Body of pancreas (tissue), 4 donors: ENCODE data around the gene WRAP73.
"Not testable (repeated sequence)": the region's sequence is repeated elsewhere in the genome, so short reads cannot be mapped to it uniquely, and the experiment has no call there.

Source experiments
- POLR2A ChIP-seq, 3 donors: fragments of 450-650 bp; IDR thresholded peaks; one replicate each; pipeline ENCODE4 v1.6.1; 2016; ENCODE audit warnings: antibody characterized with exemption in 3 of 3, mild to moderate bottlenecking in 2 of 3
- TF ChIP-seq, protein P1 (sequence below), 7 experiments: fragments of 450-650 bp in 4 of 7; fragments of 200-600 bp in 3 of 7; sonication (generic) in 3 of 7; IDR thresholded peaks; one replicate each; pipeline ENCODE4 v1.5.1; 2016 to 2019; ENCODE audit warnings: antibody characterized with exemption in 7 of 7

DNA sequence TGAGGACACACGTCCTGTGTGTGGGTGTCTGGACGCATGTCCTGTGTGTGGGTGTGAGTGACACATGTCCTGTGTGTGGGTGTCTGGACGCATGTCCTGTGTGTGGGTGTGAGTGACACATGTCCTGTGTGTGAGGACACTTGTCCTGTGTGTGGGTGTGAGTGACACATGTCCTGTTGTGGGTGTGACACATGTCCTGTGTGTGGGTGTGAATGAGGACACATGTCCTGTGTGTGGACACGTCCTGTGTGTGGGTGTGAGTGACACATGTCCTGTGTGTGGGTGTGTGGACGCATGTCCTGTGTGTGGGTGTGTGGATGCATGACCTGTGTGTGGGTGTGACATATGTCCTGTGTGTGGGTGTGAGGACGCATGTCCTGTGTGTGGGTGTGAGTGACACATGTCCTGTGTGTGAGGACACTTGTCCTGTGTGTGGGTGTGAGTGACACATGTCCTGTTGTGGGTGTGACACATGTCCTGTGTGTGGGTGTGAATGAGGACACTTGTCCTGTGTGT, 64.5 kb downstream of the WRAP73 start:
- TF ChIP-seq, protein P1, sequence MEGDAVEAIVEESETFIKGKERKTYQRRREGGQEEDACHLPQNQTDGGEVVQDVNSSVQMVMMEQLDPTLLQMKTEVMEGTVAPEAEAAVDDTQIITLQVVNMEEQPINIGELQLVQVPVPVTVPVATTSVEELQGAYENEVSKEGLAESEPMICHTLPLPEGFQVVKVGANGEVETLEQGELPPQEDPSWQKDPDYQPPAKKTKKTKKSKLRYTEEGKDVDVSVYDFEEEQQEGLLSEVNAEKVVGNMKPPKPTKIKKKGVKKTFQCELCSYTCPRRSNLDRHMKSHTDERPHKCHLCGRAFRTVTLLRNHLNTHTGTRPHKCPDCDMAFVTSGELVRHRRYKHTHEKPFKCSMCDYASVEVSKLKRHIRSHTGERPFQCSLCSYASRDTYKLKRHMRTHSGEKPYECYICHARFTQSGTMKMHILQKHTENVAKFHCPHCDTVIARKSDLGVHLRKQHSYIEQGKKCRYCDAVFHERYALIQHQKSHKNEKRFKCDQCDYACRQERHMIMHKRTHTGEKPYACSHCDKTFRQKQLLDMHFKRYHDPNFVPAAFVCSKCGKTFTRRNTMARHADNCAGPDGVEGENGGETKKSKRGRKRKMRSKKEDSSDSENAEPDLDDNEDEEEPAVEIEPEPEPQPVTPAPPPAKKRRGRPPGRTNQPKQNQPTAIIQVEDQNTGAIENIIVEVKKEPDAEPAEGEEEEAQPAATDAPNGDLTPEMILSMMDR (IDR thresholded peaks at IDR 0.05), result not testable (repeated sequence)
- not testable (repeated sequence) for TF ChIP-seq POLR2A (IDR thresholded peaks at IDR 0.05)
